ENCODE data around the gene CARD16.
"Not testable (repeated sequence)": the region's sequence is repeated elsewhere in the genome, so short reads cannot be mapped to it uniquely, and the experiment has no call there.

CARD16 gene

DNA sequence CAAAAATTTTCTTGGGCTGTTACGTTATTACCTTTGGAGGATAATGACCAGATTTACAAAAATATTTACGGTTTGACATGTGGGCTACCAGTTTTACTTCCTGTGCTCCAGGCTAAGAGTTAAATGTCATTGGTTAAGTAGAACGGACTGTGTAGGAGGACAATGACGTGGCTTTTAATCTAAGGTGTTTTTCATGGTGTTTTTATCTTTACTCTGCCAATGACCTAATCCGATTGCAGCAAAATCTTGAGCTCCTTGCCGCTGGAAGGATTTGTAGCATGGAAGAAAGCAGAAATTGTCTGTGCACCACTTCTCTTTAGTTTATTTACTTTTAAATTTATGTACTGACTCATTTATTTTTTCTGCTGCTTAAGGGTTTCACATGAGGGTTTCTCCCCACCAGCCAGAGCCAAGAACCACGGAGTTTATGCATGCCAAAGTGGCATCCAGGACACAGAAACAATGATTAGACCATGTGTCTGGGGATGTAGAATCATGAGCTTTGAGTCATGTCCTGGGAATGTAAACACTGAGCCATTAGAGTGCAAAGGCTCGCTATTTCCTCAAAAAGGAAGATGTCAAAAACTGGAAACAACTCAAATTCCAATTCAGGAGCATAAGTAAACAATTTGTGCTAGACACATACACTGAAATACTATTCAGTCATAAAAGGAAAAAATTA lies 1.9 kb upstream of the CARD16 start:
- no peak for DNase-seq

- no peak for DNase-seq
Measured at GRCh38 chr11:105045676-105046296, 651 bp upstream of the CARD16 start.

- no peak for DNase-seq
Measured at GRCh38 chr11:105042178-105042577, 3.0 kb downstream of the CARD16 start.

GRCh38 chr11:105040703-105041102 lies 4.4 kb downstream of the CARD16 start:
- no peak for DNase-seq

DNA sequence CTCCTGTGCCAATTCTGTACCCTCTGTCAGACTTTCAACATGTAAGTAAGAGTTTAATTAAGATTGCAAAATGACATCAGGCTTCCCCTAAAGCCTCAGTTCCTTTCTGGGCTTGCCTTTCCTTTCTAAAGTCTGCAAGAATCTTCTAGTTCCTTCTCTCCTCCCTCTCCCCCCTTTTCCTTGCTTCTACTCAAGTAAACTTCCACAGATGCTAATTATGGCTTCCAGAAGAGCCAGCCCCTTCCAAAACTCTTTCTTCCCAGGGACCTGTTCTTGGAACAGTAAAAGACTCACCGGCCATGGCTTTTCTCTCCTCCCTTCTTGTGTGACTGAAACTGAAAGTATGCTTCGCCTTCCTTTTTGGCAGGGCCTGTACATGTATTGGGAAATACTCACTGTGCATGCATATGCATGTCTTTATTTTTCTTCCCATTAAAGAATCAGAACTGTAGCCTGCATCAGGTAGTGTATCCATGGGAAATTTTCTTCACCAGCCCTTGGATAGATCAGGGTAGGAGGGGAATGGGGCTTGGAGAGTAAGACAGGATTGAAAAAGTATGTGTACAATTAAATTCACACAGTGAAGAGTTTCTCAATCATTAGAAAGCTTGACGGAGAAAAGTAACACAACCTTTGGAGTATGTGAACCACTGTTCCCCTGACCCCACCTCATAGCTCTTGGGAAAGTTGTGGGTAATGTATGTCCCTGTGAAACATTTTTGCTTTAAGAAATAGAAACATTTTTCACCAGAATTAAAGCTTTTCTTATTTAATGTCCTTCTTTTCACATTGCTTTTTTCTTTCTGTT lies 10.1 kb downstream of the CARD16 start, which contains the start of gene CASP1:
Gene CASP1 (minus strand): TSS at position 332 of the 808 bp plus-strand sequence. CDS start 31 bp downstream, at position 301.
- DNase-seq, result peak; percentile 11

DNA sequence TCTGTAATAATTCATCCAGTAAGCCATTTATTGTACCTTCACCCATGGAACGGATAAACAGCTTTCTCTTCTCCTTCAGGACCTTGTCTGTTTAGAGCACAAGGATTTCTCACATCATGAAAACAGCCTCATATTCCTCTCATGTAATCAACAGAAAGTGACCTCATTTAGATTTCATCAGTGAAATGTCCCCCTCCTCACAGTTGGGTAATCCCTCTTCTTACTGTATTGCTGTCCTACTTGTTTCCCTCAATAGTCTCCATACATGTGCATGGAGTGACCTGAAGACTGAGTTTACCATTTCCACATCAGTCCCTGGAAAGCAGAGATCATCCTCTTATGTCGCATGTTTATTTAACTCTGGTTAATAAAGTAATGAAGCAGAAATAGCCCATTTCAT lies 10.7 kb downstream of the CARD16 start:
- not testable (repeated sequence) for DNase-seq

- DNase-seq, result no peak
Measured at GRCh38 chr11:105033781-105034180, 11.4 kb downstream of the CARD16 start.

- no peak for DNase-seq
Measured at GRCh38 chr11:105033343-105033742, 11.8 kb downstream of the CARD16 start.

- DNase-seq, result no peak
Measured at GRCh38 chr11:105032495-105032894, 12.6 kb downstream of the CARD16 start.

DNA sequence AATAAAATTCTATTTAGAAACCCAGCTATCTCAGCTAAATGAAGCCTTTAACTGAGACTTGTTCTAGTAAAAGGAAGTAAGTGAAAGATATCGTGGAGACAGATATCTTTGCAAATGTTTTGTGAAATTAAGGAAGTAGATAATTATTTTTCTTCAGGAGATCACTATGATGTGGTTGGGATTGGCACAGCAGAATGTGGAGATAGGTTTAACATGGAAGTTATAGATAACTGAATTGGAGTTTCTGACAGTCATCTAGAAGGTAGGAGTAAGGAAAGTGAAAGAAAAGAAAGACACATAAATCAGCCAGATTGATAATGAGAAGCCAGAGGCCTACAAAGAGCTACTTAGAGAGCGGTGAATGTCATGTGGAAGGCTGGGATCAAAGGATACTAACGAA lies 17.5 kb downstream of the CARD16 start:
- DNase-seq, result no peak

DNA sequence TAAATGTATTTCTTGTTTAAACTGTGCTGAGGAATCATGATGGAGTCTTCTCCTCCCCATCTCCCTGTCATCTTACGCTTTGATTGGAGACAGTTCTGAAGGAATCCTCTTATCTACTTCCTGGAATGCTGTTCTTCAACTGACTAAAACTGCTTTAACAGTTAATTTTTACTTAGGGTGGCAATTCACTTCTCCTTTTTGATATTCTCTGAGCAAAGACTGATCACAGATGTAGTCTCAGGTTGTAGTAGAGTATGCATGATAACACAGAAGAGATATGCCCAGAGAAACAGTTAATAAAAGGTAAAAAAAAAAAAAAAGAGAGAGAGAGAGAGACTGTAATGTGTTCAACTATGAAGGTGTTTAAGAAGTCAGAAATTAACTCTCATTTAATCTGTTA lies 20.7 kb downstream of the CARD16 start:
- no peak for DNase-seq

DNA sequence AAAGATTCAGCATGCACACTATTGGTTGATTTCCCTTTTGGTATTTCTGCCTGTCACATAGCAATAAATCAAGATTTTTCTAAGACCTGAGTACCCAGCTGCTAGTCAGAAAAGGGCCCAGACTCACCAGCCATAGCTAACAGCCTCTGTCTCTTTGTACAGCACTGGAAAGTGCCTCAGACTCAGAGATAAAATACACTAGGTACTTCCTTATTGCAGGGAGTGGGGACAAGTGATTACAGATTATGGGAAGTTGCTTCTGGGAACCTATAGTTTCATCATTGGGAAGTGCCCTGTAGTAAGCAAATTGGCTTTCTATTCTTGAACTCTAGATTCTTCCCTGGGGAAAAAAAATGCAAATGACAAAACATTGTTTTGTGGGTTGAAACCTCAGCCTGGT lies 22.1 kb downstream of the CARD16 start, which contains the start of gene CASP5:
Gene CASP5 (minus strand): TSS at position 166 of the 400 bp plus-strand sequence. CDS start 32 bp downstream, at position 134.
- no peak for DNase-seq

DNA sequence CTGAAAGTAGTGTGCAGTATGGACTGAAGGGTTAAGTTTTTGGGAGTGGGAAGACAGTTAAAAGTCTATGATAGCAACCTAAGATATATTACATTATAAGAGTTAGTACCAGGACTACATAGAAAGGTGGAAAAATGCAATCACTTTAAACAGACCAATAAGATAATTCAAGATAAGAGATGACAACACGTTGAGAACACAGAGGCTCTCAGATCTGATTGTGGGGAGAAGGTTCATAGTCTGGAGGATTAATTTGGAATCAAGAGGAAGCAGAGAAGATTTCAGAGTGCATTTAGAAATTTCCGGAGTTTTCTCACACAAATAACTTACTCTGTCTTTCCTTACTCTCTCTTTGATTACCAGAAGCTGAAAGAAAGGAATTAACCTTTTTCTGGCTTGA lies 22.6 kb downstream of the CARD16 start:
- no peak for DNase-seq

- no peak for DNase-seq
Measured at GRCh38 chr11:105007463-105007862, 37.7 kb downstream of the CARD16 start.

DNA sequence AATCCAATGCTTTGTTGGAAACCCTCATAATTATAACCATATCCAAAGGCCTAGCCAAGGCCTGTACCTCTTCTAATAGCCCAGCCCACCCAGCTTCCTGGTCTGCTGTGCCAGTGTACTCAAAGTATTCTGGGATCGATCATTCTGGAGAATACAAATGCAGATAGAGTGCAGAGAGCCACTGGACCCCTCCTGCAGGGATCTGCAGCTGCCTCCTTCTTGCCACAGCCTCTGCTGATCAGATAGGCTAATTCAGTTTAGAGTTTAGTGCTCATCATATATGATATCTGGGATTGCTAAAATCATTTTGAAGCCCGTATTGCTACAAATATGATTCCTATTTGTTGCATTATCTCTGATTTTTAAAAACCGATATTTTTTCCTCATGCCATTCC lies 39.7 kb downstream of the CARD16 start:
- DNase-seq, result no peak

- DNase-seq, result no peak
Measured at GRCh38 chr11:105004021-105004420, 41.1 kb downstream of the CARD16 start.

DNA sequence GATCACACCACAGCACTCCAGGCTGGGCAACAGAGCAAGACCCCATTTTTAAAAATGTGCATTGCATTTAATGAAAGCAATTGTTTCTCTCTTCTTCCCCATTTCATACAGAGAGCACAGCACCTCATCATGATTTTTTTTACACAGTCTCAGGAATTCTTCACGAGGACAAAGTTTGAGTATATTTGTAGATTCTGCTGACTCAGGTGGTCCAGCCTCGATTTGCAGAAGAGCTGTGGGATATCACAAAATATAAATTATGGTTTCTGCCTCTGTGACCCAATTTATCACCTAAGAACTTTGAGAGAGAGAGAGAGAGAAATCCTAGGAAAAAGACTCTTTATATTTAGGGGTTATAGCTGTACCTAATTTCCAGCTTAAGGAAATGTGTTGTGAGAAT lies 42.0 kb downstream of the CARD16 start:
- DNase-seq, result no peak

DNA sequence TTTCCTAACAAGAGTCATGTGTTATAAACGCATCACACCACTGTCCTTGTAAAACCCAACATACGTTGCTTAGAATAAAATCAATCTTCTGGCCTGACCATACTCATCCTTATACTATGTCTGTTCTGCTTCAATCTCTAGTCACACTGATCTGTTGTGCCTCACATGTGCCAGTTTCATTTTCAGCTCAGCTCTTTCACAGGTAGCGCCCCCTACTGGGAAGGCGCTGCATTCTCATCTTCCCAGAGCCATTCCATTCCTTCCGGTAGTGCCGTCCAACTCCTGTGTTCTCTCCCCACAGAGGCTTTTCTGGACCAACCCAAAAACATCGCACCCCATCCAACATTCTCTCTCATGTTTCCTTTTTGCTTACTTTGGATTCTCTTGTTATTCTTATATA lies 44.3 kb downstream of the CARD16 start:
- no peak for DNase-seq

- no peak for DNase-seq
Measured at GRCh38 chr11:105000167-105000566, 45.0 kb downstream of the CARD16 start.

DNA sequence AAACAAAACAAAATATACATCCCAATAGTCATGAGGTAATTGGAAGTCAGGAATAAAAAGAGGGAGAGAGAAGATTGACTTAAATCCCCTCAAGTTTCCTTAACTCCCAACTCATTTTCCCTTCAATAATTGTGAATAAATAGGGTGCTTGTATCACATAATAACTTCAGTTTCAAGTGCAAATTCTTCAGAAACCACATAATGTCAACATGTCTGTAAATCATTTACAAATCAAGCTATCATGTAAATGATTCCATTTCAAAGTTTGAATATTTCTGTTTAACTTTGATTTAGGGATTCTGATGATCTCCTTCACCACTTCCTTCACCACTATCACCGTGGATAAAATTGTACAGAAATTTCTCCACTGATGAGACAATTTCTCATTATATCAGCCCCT lies 45.4 kb downstream of the CARD16 start:
- DNase-seq, result no peak

- no peak for DNase-seq
Measured at GRCh38 chr11:104997288-104997687, 47.8 kb downstream of the CARD16 start.

GRCh38 chr11:104995001-104995408 lies 50.1 kb downstream of the CARD16 start:
- DNase-seq, result no peak

GRCh38 chr11:104992781-104993180 lies 52.4 kb downstream of the CARD16 start:
- DNase-seq, result no peak

DNA sequence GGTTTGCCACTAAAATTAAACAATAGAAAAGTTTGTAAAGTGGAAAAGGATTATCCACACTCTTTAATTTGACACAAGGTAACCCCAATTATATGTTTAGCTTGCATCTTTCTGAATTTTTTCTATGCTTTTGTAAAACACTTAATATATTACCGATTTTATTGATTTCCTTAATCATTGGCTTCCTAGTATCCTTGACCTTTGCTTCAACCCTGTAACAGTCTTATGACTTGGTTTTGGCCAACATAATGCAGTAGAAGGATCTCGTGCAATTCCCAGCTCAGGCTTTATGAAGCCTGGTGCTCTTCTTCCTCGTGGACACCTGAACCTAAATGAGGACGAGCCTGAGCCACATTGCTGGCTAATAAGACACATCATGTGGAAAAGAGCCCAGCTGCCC lies 53.1 kb downstream of the CARD16 start:
- no peak for DNase-seq

Data from GDM1 (cell line).